Measurements from ENCODE around the gene MAD1L1. TPM values are rescaled to one million over a fixed set of nuclear protein-coding genes. Genes with fewer than 3 reads are reported as not detected.

The MAD1L1 gene
- total RNA-seq, 1 donor from 2014 or later: 16.2 TPM

DNA sequence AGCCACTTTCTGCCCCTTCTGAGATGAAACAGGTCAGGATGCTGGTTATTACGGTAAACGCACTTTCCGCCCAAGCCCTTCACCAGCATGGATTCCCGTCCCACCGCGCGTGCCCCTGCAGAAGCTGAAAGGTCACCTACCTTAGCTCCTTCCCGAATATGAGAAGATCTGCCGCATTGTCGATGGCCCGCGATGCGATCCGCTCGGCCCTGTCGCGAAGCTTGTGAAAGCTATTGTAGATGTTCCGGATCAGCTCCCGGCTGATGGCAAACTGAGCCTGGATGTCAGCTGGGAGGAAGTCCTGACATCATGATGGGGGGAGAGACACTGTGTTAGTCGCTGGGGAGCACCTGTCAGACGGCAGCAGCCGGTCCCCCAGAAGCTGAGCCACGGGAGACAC is 31.4 kb upstream of the MAD1L1 start:
- DNase-seq: no peak
- Histone ChIP-seq H3K27ac (replicated peaks) (no peak overlapping the region), H3K4me1 (no peaks in the 10 kb centered on the region), H3K27me3 (ENCODE audit: low read depth) (no peaks in the 10 kb centered on the region), H3K9me3 (replicated peaks) (no peaks in the 10 kb centered on the region), H3K4me3 (no peak overlapping the region), H3K36me3 (peaks cover 27% of the 10 kb centered on the region)
- TF ChIP-seq, protein P1, sequence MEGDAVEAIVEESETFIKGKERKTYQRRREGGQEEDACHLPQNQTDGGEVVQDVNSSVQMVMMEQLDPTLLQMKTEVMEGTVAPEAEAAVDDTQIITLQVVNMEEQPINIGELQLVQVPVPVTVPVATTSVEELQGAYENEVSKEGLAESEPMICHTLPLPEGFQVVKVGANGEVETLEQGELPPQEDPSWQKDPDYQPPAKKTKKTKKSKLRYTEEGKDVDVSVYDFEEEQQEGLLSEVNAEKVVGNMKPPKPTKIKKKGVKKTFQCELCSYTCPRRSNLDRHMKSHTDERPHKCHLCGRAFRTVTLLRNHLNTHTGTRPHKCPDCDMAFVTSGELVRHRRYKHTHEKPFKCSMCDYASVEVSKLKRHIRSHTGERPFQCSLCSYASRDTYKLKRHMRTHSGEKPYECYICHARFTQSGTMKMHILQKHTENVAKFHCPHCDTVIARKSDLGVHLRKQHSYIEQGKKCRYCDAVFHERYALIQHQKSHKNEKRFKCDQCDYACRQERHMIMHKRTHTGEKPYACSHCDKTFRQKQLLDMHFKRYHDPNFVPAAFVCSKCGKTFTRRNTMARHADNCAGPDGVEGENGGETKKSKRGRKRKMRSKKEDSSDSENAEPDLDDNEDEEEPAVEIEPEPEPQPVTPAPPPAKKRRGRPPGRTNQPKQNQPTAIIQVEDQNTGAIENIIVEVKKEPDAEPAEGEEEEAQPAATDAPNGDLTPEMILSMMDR (IDR thresholded peaks at IDR 0.05; ENCODE audit: borderline replicate concordance): no peak
- intact Hi-C loops (cut with micrococcal nuclease): no loop called here

DNA sequence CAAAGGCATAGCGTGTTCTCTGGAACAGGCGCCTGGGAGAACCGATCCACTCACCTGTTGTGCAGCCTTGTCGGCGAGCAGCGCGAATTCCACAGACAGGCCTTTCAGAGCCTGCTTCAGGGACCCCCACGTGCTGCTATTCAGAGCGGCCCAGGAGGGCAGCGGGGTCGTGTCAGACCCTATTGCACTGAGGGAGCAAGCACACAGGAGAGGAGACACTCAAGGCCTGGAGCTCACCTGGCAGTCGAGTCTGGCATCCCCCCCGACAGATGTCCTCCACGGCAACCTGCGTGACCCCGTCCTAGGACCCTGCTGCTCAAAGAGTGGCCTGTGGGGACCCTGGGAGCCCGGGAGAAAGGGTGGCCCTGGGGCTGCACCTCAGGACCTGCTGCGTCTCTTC is 30.4 kb upstream of the MAD1L1 start:
- intact Hi-C loops (cut with micrococcal nuclease): no loop called here
- H3K4me3 ChIP-seq: no peak overlapping the region
- no peaks in the 10 kb centered on the region for H3K27me3 ChIP-seq (ENCODE audit: low read depth)
- TF ChIP-seq, protein P1 (IDR thresholded peaks at IDR 0.05; ENCODE audit: borderline replicate concordance): no peak
- H3K36me3 ChIP-seq: peaks cover 27% of the 10 kb centered on the region
- no peaks in the 10 kb centered on the region for H3K9me3 ChIP-seq (replicated peaks)
- H3K4me1 ChIP-seq: no peaks in the 10 kb centered on the region
- DNase-seq: no peak
- no peak overlapping the region for H3K27ac ChIP-seq (replicated peaks)

DNA sequence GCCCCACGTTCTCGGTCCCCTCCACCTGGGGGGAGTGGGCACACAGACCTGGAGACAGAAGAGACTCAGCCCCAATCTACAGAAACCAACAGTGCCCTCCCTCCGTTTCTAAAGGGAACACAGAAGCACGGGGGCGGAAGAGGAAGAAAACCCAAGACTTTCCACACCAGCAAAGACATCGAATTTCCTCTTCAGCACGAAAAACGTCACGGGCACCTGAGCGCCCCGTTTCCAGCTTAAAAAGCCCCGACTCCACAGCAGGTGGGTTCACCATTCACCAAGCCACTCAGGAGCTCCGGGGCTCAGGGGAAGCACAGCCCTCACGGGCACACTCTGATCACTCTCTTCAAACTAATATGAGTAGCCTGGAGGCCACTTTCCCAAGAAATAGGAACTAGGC is 28.9 kb upstream of the MAD1L1 start:
- Histone ChIP-seq H3K27ac (replicated peaks) (no peak overlapping the region), H3K9me3 (replicated peaks) (no peaks in the 10 kb centered on the region), H3K4me3 (no peak overlapping the region), H3K36me3 (peaks cover 36% of the 10 kb centered on the region), H3K4me1 (no peaks in the 10 kb centered on the region), H3K27me3 (ENCODE audit: low read depth) (no peaks in the 10 kb centered on the region)
- no peak for DNase-seq
- TF ChIP-seq, protein P1 (IDR thresholded peaks at IDR 0.05; ENCODE audit: borderline replicate concordance): no peak
- intact Hi-C loops (cut with micrococcal nuclease): no loop called here

DNA sequence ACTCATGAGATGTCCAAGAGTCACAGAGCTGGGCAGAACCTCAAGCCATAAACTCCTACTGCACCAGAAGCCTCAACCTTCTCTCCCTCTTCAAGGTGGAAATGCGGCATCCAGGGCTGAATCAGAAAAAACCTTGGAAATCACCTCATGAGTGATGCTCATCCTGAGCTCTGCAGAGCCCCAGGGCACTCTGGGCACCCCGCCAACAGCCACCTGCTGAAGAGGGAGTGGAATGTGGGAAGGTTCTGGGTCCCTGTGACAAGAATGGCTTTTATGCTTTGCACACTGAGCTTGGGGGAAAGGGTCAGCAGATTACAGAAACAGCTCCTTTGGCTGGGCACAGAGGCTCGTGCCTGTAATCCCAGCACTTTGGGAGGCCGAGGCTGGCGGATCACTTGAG is 28.1 kb upstream of the MAD1L1 start:
- TF ChIP-seq, protein P1 (IDR thresholded peaks at IDR 0.05; ENCODE audit: borderline replicate concordance): no peak
- peaks cover 40% of the 10 kb centered on the region for H3K36me3 ChIP-seq
- intact Hi-C loops (cut with micrococcal nuclease): no loop called here
- no peaks in the 10 kb centered on the region for H3K4me1 ChIP-seq
- H3K9me3 ChIP-seq (replicated peaks): no peaks in the 10 kb centered on the region
- no peak for DNase-seq
- no peak overlapping the region for H3K27ac ChIP-seq (replicated peaks)
- no peak overlapping the region for H3K4me3 ChIP-seq
- H3K27me3 ChIP-seq (ENCODE audit: low read depth): no peaks in the 10 kb centered on the region

DNA sequence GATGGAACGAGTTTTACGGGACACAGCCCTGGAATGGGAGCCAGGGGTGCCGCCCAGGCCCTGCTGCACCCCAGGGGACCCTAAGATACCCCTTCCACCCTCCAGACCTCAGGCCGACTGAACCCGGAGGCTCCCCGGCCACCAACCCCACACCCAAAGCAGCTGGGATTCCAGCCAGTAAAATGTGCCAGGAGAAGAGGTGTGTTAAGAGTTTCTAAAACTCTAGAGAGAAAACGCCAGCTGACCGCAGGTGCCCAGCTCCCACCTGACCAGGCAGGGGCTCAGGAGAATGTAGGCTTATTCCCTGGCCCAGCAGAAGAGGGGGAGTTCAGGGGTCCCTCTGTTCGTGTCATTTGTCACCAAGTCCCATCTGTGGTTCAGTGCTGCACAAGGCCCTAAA is 26.7 kb upstream of the MAD1L1 start:
- Histone ChIP-seq H3K4me3 (no peak overlapping the region), H3K4me1 (no peaks in the 10 kb centered on the region), H3K27me3 (ENCODE audit: low read depth) (no peaks in the 10 kb centered on the region), H3K27ac (replicated peaks) (no peak overlapping the region), H3K36me3 (peaks cover 51% of the 10 kb centered on the region), H3K9me3 (replicated peaks) (no peaks in the 10 kb centered on the region)
- DNase-seq: no peak
- intact Hi-C loops (cut with micrococcal nuclease): no loop called here
- TF ChIP-seq, protein P1 (IDR thresholded peaks at IDR 0.05; ENCODE audit: borderline replicate concordance): no peak

Data from left ventricle myocardium inferior (tissue), 1 donor.